ENCODE measurements around the gene ATP5F1D. TPM values are rescaled to one million over a fixed set of nuclear protein-coding genes. Genes with fewer than 3 reads are reported as not detected.
A peak's percentile ranks its signal among the peaks of the same experiment; 100 is the strongest.
"Not testable (repeated sequence)": the region's sequence is repeated elsewhere in the genome, so short reads cannot be mapped to it uniquely, and the experiment has no call there.

Gene ATP5F1D
- total RNA-seq (100 to 1,000 TPM in 1 of 2 donors, 10 to 100 TPM in 1; 27.1 to 217 TPM), polyA plus RNA-seq (100 to 1,000 TPM; 157 to 266 TPM)
- long read RNA-seq, donor 1, transcript ATP5F1D-201 (4 exons, 997 nt), result minor isoform, 47 of 133 reads
- long read RNA-seq, donor 1, transcript ATP5F1D-202 (5 exons, 704 nt), result major isoform, 67 of 133 reads
- long read RNA-seq, donor 1, partial matches to known transcripts, result 10 of 133 reads
- long read RNA-seq, donor 1, other reads (novel, unspliced or antisense), result 0 of 133 reads
- long read RNA-seq, donor 2, transcript ATP5F1D-202 (5 exons, 704 nt), result major isoform, 38 of 64 reads
- long read RNA-seq, donor 2, transcript ATP5F1D-201 (4 exons, 997 nt), result minor isoform, 16 of 64 reads
- long read RNA-seq, donor 2, partial matches to known transcripts, result 0 of 64 reads
- long read RNA-seq, donor 2, other reads (novel, unspliced or antisense), result 0 of 64 reads
- long read RNA-seq, donor 3, transcript ATP5F1D-202 (5 exons, 704 nt), result major isoform, 37 of 62 reads
- long read RNA-seq, donor 3, transcript ATP5F1D-201 (4 exons, 997 nt), result minor isoform, 16 of 62 reads
- long read RNA-seq, donor 3, partial matches to known transcripts, result 0 of 62 reads
- long read RNA-seq, donor 3, other reads (novel, unspliced or antisense), result 0 of 62 reads
- long read RNA-seq, donor 4, transcript ATP5F1D-208 (1 exons, 1,587 nt), result minor isoform, 5 of 72 reads
- long read RNA-seq, donor 4, transcript ATP5F1D-202 (5 exons, 704 nt), result major isoform, 41 of 72 reads
- long read RNA-seq, donor 4, transcript ATP5F1D-201 (4 exons, 997 nt), result minor isoform, 21 of 72 reads
- long read RNA-seq, donor 4, partial matches to known transcripts, result 0 of 72 reads
- long read RNA-seq, donor 4, other reads (novel, unspliced or antisense), result 0 of 72 reads
- long read RNA-seq, donor 5, transcript ATP5F1D-202 (5 exons, 704 nt), result major isoform, 78 of 118 reads
- long read RNA-seq, donor 5, transcript ATP5F1D-201 (4 exons, 997 nt), result minor isoform, 25 of 118 reads
- long read RNA-seq, donor 5, partial matches to known transcripts, result 7 of 118 reads
- long read RNA-seq, donor 5, other reads (novel, unspliced or antisense), result 0 of 118 reads

DNA sequence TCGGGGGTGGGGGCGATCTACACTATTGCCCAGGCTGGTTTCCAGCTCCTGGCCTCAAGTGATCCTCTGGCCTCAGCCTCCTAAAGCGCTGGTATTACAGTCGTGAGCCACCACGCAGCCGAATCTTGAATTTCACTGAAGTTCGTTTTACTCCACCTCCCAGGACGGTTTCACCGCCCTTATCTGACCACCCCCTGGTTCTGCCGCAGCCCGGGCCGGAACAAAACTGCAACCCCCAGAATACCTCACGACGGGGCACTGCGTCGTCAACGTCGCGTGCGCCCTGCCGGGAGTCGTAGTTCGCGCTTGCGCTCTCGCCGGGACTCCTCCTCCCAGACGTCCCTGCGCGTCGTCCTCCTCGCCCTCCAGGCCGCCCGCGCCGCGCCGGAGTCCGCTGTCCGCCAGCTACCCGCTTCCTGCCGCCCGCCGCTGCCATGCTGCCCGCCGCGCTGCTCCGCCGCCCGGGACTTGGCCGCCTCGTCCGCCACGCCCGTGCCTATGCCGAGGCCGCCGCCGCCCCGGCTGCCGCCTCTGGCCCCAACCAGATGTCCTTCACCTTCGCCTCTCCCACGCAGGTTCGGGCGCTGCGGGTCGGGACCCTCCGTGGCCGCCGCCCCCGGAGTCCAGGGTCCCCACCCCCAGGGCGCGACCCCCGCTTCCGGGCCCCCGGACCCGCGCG, at the start of gene ATP5F1D:
Gene ATP5F1D (plus strand): TSS at position 335 of the 679 bp plus-strand sequence. CDS start 100 bp downstream, at position 435.
- TF ChIP-seq, protein P1, sequence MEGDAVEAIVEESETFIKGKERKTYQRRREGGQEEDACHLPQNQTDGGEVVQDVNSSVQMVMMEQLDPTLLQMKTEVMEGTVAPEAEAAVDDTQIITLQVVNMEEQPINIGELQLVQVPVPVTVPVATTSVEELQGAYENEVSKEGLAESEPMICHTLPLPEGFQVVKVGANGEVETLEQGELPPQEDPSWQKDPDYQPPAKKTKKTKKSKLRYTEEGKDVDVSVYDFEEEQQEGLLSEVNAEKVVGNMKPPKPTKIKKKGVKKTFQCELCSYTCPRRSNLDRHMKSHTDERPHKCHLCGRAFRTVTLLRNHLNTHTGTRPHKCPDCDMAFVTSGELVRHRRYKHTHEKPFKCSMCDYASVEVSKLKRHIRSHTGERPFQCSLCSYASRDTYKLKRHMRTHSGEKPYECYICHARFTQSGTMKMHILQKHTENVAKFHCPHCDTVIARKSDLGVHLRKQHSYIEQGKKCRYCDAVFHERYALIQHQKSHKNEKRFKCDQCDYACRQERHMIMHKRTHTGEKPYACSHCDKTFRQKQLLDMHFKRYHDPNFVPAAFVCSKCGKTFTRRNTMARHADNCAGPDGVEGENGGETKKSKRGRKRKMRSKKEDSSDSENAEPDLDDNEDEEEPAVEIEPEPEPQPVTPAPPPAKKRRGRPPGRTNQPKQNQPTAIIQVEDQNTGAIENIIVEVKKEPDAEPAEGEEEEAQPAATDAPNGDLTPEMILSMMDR (IDR thresholded peaks at IDR 0.05; ENCODE audit: control extremely low read depth, extremely low read depth), result no peak
- Histone ChIP-seq H3K27ac (ENCODE audit: low read depth in 1 of 2, low read length in 1 of 2) (peak within 1 kb of the TSS; percentile 88 to 94), H3K9me3 (ENCODE audit: control insufficient read depth in 4 of 4, insufficient read depth in 3 of 4, low read length in 3 of 4) (no peaks in the 10 kb centered on the region), H3K27me3 (ENCODE audit: control insufficient read depth in 3 of 3, insufficient read depth in 3 of 3, low read length in 2 of 3) (no peaks in the 10 kb centered on the region), H3K4me3 (peak within 1 kb of the TSS; percentile 93), H3K9ac (ENCODE audit: insufficient read depth in 1 of 2, low read length in 2 of 2) (peak within 1 kb of the TSS in 1 of 2 donors; percentile 49), H3K4me1 (ENCODE audit: control insufficient read depth in 5 of 5, insufficient read depth in 5 of 5, low read length in 5 of 5) (peaks cover 0 to 47% (median 30%) of the 10 kb centered on the region in 5 donors), H3K36me3 (ENCODE audit: control insufficient read depth in 4 of 4, insufficient read depth in 4 of 4, low read length in 4 of 4) (peaks cover 0 to 4% (median 0%) of the 10 kb centered on the region in 4 donors)
- ATAC-seq (ENCODE audit: insufficient read depth, low FRiP score), result peak; percentile 76
- peak; percentile 94 to 97 (median 95) for DNase-seq
- 1% methylated on average over 64 to 79 of the region's 79 CpGs for WGBS, 2 donors

DNA sequence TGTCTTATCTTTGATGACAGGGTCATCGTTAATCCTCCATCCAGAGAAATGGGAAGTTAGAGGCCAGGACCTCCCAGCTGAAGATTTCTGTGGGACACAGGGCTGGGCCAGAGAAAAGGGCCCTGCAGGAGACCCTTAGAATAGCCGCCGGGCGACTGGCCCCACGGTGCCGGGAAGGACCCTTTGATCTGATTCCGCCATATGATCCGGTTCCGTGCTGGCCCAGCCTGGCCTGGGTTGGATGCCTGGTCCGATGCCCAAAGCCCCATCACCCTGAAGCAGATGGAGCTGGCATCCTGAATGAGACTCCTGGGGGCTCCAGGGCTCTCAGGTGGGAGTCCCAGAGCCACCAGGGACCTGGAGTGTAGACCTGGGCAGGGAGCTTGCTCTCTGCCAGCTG, 42.0 kb upstream of the ATP5F1D start:
- Histone ChIP-seq H3K9me3 (ENCODE audit: control insufficient read depth in 4 of 4, insufficient read depth in 3 of 4, low read length in 3 of 4) (no peaks in the 10 kb centered on the region), H3K36me3 (ENCODE audit: control insufficient read depth in 4 of 4, insufficient read depth in 4 of 4, low read length in 4 of 4) (no peaks in the 10 kb centered on the region), H3K27ac (ENCODE audit: low read depth in 1 of 2, low read length in 1 of 2) (no peak overlapping the region), H3K27me3 (ENCODE audit: control insufficient read depth in 3 of 3, insufficient read depth in 3 of 3, low read length in 2 of 3) (no peaks in the 10 kb centered on the region), H3K4me3 (no peak overlapping the region), H3K4me1 (ENCODE audit: control insufficient read depth in 5 of 5, insufficient read depth in 5 of 5, low read length in 5 of 5) (peaks cover 0 to 18% (median 0%) of the 10 kb centered on the region in 5 donors), H3K9ac (ENCODE audit: insufficient read depth in 1 of 2, low read length in 2 of 2) (no peak overlapping the region)
- WGBS, 2 donors, result 91 to 95% methylated on average over 10 of the region's 10 CpGs
- no peak for ATAC-seq (ENCODE audit: insufficient read depth, low FRiP score)
- DNase-seq, result no peak
- TF ChIP-seq, protein P1 (IDR thresholded peaks at IDR 0.05; ENCODE audit: control extremely low read depth, extremely low read depth), result no peak

DNA sequence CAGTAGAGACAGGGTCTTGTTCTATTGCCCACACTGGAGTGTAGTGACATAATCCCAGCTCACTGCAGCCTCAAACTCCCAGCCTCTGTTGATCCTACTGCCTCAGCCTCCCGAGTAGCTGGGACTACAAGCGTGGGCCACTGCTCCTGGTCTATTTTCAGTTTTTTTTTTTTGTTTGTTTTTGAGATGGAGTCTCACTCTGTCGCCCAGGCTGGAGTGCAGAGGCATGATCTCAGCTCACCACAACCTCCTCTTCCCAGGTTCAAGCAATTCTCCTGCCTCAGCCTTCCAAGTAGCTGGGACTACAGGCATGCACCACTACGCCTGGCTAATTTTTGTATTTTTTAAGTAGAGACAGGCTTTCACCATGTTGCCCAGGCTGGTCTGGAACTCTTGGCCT, 40.9 kb upstream of the ATP5F1D start:
- H3K36me3 ChIP-seq (ENCODE audit: control insufficient read depth in 4 of 4, insufficient read depth in 4 of 4, low read length in 4 of 4); ATAC-seq (ENCODE audit: insufficient read depth, low FRiP score); H3K9me3 ChIP-seq (ENCODE audit: control insufficient read depth in 4 of 4, insufficient read depth in 3 of 4, low read length in 3 of 4); H3K27me3 ChIP-seq (ENCODE audit: control insufficient read depth in 3 of 3, insufficient read depth in 3 of 3, low read length in 2 of 3); H3K9ac ChIP-seq (ENCODE audit: insufficient read depth in 1 of 2, low read length in 2 of 2); DNase-seq; H3K4me3 ChIP-seq; H3K27ac ChIP-seq (ENCODE audit: low read depth in 1 of 2, low read length in 1 of 2): not testable (repeated sequence)
- peaks cover 0 to 25% (median 5%) of the 10 kb centered on the region in 5 donors for H3K4me1 ChIP-seq (ENCODE audit: control insufficient read depth in 5 of 5, insufficient read depth in 5 of 5, low read length in 5 of 5)
- 86 to 93% methylated on average over 4 of the region's 4 CpGs for WGBS, 2 donors
